DOHH2 (cell line): Measurements from ENCODE around the gene WNT7A.

Source experiments
- H3F3A ChIP-seq: fragments of 200-600 bp; sonication (generic), shearing (Covaris generic); 2 replicates; pipeline ENCODE4 v1.6.0; 2016; ENCODE audit warnings: antibody characterized with exemption, mild to moderate bottlenecking; ENCODE audit not compliant: control insufficient read depth, insufficient read depth
- H3K27ac ChIP-seq: fragments of 200-600 bp; sonication (generic); 2 replicates; pipeline ENCODE4 v1.5.1; 2014; ENCODE audit warnings: low read depth, mild to moderate bottlenecking, low read length, moderate library complexity
- H3K27me3 ChIP-seq: fragments of 200-600 bp; sonication (generic); 2 replicates; pipeline ENCODE4 v1.6.1; 2014; ENCODE audit warnings: mild to moderate bottlenecking, low read length, mixed read lengths; ENCODE audit not compliant: control insufficient read depth
- H3K36me3 ChIP-seq: fragments of 200-600 bp; sonication (generic); 2 replicates; pipeline ENCODE4 v1.6.1; 2014; ENCODE audit warnings: mild to moderate bottlenecking, low read length, moderate library complexity, mixed read lengths; ENCODE audit not compliant: control insufficient read depth
- H3K4me1 ChIP-seq: fragments of 200-600 bp; sonication (generic); 2 replicates; pipeline ENCODE4 v1.6.1; 2014; ENCODE audit warnings: mild to moderate bottlenecking, low read length, mixed read lengths; ENCODE audit not compliant: control insufficient read depth
- H3K4me2 ChIP-seq: fragments of 200-600 bp; sonication (generic); 2 replicates; pipeline ENCODE4 v1.6.0; 2014; ENCODE audit warnings: mild to moderate bottlenecking, low read length, moderate library complexity
- H3K4me3 ChIP-seq: fragments of 200-600 bp; sonication (generic); 2 replicates; pipeline ENCODE4 v1.5.1; 2014; ENCODE audit warnings: mild to moderate bottlenecking, low read length, mixed read lengths
- H3K79me2 ChIP-seq: fragments of 200-600 bp; sonication (generic); 2 replicates; pipeline ENCODE4 v1.6.1; 2014; ENCODE audit warnings: mild to moderate bottlenecking, low read length, mixed read lengths; ENCODE audit not compliant: control insufficient read depth
- H3K9me2 ChIP-seq: fragments of 200-600 bp; sonication (generic); replicated peaks from 2 replicates; pipeline ENCODE4 v1.6.1; 2014; ENCODE audit warnings: mild to moderate bottlenecking, low read length, mixed read lengths; ENCODE audit not compliant: control insufficient read depth
- H3K9me3 ChIP-seq: fragments of 200-600 bp; sonication (generic); 2 replicates; pipeline ENCODE4 v1.6.1; 2014; ENCODE audit warnings: antibody characterized with exemption, low read length, mixed read lengths; ENCODE audit not compliant: control insufficient read depth, insufficient read depth
- H4K20me1 ChIP-seq: fragments of 200-600 bp; sonication (generic); 2 replicates; pipeline ENCODE4 v1.6.0; 2014; ENCODE audit warnings: low read depth, mild to moderate bottlenecking, antibody characterized with exemption, low read length, moderate library complexity; ENCODE audit not compliant: control insufficient read depth, insufficient read depth
- CTCF ChIP-seq: fragments of 200-600 bp; sonication (generic); IDR thresholded peaks from one replicate; pipeline ENCODE4 v1.5.1; 2014; ENCODE audit warnings: antibody characterized with exemption, mild to moderate bottlenecking, low read depth, low read length; ENCODE audit not compliant: poor library complexity, severe bottlenecking
- EZH2phosphoT487 ChIP-seq: fragments of 200-600 bp; sonication (generic); IDR thresholded peaks from 2 replicates; pipeline ENCODE4 v1.6.1; 2017; ENCODE audit warnings: borderline replicate concordance, mild to moderate bottlenecking, antibody characterized with exemption, low read length, moderate library complexity, mixed read lengths

The WNT7A gene

DNA sequence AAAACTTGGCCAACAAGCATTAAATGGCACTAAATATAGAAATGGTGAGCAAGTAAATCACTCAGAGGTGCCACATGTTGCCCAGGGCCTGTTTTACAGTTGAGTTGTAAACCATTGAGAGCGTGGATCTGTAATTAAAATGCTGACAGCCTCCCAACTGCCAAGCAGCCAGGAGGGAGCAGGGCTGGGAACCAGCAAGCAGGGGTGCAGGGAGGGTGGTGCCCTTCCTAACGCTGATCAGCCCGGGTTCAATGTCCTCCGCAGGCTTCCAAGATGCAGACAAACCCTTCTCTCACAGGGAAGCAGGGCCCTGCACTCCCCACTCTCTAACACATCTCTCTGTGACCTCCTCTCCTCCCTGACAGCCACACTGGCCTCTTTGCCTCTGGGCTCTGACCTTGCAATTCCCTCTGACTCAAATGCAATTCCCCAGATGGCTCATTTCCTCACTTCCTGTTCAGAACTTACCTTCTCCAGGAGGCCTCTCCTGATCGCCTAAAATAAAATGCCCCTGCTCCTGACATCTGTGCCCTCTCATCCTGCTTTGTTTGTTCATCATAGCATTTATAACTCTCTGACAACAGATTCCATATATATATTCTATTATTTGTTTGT, 40.0 kb downstream of the WNT7A start:
- H3F3A ChIP-seq, result no peaks in the 10 kb centered on the region
- no peaks in the 10 kb centered on the region for H3K36me3 ChIP-seq
- H3K4me1 ChIP-seq, result no peaks in the 10 kb centered on the region
- no peaks in the 10 kb centered on the region; the same call in 1 of the 2 replicates for H4K20me1 ChIP-seq
- no peak for TF ChIP-seq EZH2phosphoT487
- no peak for TF ChIP-seq CTCF
- no peak overlapping the region for H3K27ac ChIP-seq
- H3K9me3 ChIP-seq, result no peaks in the 10 kb centered on the region
- no peaks in the 10 kb centered on the region for H3K9me2 ChIP-seq
- H3K27me3 ChIP-seq, result no peaks in the 10 kb centered on the region
- no peak overlapping the region for H3K4me3 ChIP-seq
- H3K4me2 ChIP-seq, result no peak overlapping the region
- no peaks in the 10 kb centered on the region for H3K79me2 ChIP-seq

DNA sequence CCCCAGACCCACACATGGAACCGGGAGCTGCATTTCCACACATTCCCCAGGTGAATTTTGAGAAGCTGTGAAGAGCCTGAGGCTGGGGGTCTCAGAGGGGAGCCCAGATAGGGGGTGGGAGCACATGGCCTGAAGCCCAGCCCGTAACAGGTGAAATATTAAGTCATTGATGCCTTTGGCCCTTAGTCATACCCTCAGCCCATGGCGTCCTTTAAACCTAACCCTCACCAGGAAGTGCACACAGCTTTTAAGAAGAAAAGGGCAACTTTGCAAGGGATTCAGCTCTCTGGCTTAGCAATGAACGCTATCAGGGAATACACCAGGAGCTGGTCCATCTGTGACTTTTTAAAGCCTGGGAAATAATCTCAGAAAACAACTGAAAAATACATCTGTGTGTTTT, 40.6 kb downstream of the WNT7A start:
- no peaks in the 10 kb centered on the region for H3K27me3 ChIP-seq
- H3F3A ChIP-seq, result no peaks in the 10 kb centered on the region
- no peak overlapping the region for H3K4me2 ChIP-seq
- H3K79me2 ChIP-seq, result no peaks in the 10 kb centered on the region
- no peak for TF ChIP-seq CTCF
- H3K9me3 ChIP-seq, result no peaks in the 10 kb centered on the region
- no peaks in the 10 kb centered on the region for H3K9me2 ChIP-seq
- no peak overlapping the region for H3K4me3 ChIP-seq
- H4K20me1 ChIP-seq, result no peaks in the 10 kb centered on the region; the same call in 1 of the 2 replicates
- H3K27ac ChIP-seq, result no peak overlapping the region
- H3K36me3 ChIP-seq, result no peaks in the 10 kb centered on the region
- no peaks in the 10 kb centered on the region for H3K4me1 ChIP-seq

GRCh38 chr3:13838421-13838820, 41.5 kb downstream of the WNT7A start:
- Histone ChIP-seq H3K9me3 (no peaks in the 10 kb centered on the region), H3K79me2 (no peaks in the 10 kb centered on the region), H3K27ac (no peak overlapping the region)

More at GRCh38 chr3:13838421-13838820, 41.5 kb downstream of the WNT7A start:
- Histone ChIP-seq H3F3A (no peaks in the 10 kb centered on the region), H4K20me1 (no peaks in the 10 kb centered on the region; the same call in 1 of the 2 replicates), H3K4me1 (no peaks in the 10 kb centered on the region), H3K27me3 (no peaks in the 10 kb centered on the region), H3K36me3 (no peaks in the 10 kb centered on the region), H3K9me2 (no peaks in the 10 kb centered on the region), H3K4me2 (no peak overlapping the region), H3K4me3 (no peak overlapping the region)
- no peak for TF ChIP-seq CTCF
- TF ChIP-seq EZH2phosphoT487, result no peak
